HCT116 (cell line): ENCODE data around the gene GSTT2. TPM values are rescaled to one million over a fixed set of nuclear protein-coding genes. Genes with fewer than 3 reads are reported as not detected.
"Not testable (repeated sequence)": the region's sequence is repeated elsewhere in the genome, so short reads cannot be mapped to it uniquely, and the experiment has no call there.

Experiments
- ATAC-seq: fragments of 200-7000 bp; cut with Tn5 transposase; 2 replicates; pipeline ENCODE4 v1.9.1; 2020; ENCODE audit warnings: mild to moderate bottlenecking, moderate library complexity
- BruUV-seq: library from RNA; stranded (reverse); fragments of 400-500 nt; replicated peaks from 2 replicates; lab custom pipeline; 2021; lab: Mats Ljungman, UMichigan
- CTCF ChIA-PET: fragments of 300-600 bp; sonication (Branson Sonifier 250); formaldehyde crosslinking; loops from one replicate; lab custom pipeline; 2021; ENCODE audit warnings: antibody characterized with exemption; lab: Charles Lee
- POLR2A ChIA-PET: fragments of 300-600, 350-600 bp; sonication (Branson Sonifier 250); formaldehyde crosslinking; loops from one replicate; lab custom pipeline; 2021; ENCODE audit warnings: antibody characterized with exemption; lab: Charles Lee
- RAD21 ChIA-PET, 2 experiments: fragments of 300-600 bp; sonication (Branson Sonifier 250); formaldehyde crosslinking; loops; one replicate each; lab custom pipeline; 2023; ENCODE audit warnings: low total read pairs in 2 of 2; ENCODE audit not compliant: uncharacterized antibody in 2 of 2, unreplicated experiment in 2 of 2, low non-redundant PET in 1 of 2; lab: Charles Lee
- DNase-seq: peaks from one replicate; pipeline ENCODE4 v3.0.0-alpha.2; 2010; ENCODE audit warnings: low read depth, low spot score
- H2AFZ ChIP-seq: fragments of 200-600 bp; shearing (Covaris generic), sonication (generic); 2 replicates; pipeline ENCODE4 v1.6.1; 2017; ENCODE audit warnings: low read depth, mixed run types, mixed read lengths, antibody characterized with exemption, low read length; ENCODE audit not compliant: poor library complexity, severe bottlenecking
- H3K27ac ChIP-seq: 2 replicates; pipeline ENCODE4 v1.5.1; 2012; ENCODE audit warnings: low read depth, low read length
- H3K27me3 ChIP-seq: fragments of 200-600 bp; sonication (generic); 2 replicates; pipeline ENCODE4 v1.6.1; 2016; ENCODE audit warnings: mixed run types, low read length, mixed read lengths; ENCODE audit not compliant: insufficient read depth
- H3K36me3 ChIP-seq, 2 experiments: fragments of 200-500 bp in 1 of 2; fragments of 200-600 bp in 1 of 2; sonication (Bioruptor generic) in 1 of 2; sonication (generic) in 1 of 2; 2 replicates each; pipeline versions ENCODE4 v1.5.1 to v1.6.1; 2014 to 2016; ENCODE audit warnings: low read length in 2 of 2, inconsistent platforms in 1 of 2, mixed read lengths in 1 of 2, mixed run types in 1 of 2; ENCODE audit not compliant: insufficient read depth in 2 of 2, control insufficient read depth in 1 of 2
- H3K4me1 ChIP-seq, 2 experiments: fragments of 200-600 bp in 1 of 2; sonication (generic) in 1 of 2; 2 replicates each; pipeline versions ENCODE4 v1.5.1 to v1.6.1; 2012 to 2017; ENCODE audit warnings: low read length in 2 of 2, inconsistent platforms in 1 of 2, mild to moderate bottlenecking in 1 of 2, mixed read lengths in 1 of 2, mixed run types in 1 of 2, moderate library complexity in 1 of 2; ENCODE audit not compliant: insufficient read depth in 2 of 2, control insufficient read depth in 1 of 2
- H3K4me2 ChIP-seq: fragments of 200-600 bp; sonication (generic); 2 replicates; pipeline ENCODE4 v1.6.1; 2017; ENCODE audit warnings: mixed run types, low read length, mixed read lengths
- H3K4me3 ChIP-seq, 2 experiments: fragments of 200-600 bp in 1 of 2; sonication (generic) in 1 of 2; replicated peaks in 1 of 2; 2 replicates each; pipeline ENCODE4 v1.5.1; 2011 to 2016; ENCODE audit warnings: low read length in 2 of 2, control low read depth in 1 of 2, low read depth in 1 of 2, mild to moderate bottlenecking in 1 of 2, mixed read lengths in 1 of 2, mixed run types in 1 of 2
- H3K79me2 ChIP-seq: fragments of 200-600 bp; sonication (generic); 2 replicates; pipeline ENCODE4 v1.6.1; 2017; ENCODE audit warnings: mild to moderate bottlenecking, mixed run types, low read length, moderate library complexity, mixed read lengths; ENCODE audit not compliant: insufficient read depth
- H3K9ac ChIP-seq: fragments of 200-600 bp; sonication (generic); 2 replicates; pipeline ENCODE4 v1.6.1; 2016; ENCODE audit warnings: low read length, mixed read lengths
- H3K9me2 ChIP-seq: fragments of 200-600 bp; sonication (generic), shearing (Covaris generic); 2 replicates; pipeline ENCODE4 v1.6.1; 2017; ENCODE audit warnings: mixed run types, mild to moderate bottlenecking, moderate library complexity; ENCODE audit not compliant: insufficient read depth
- H3K9me3 ChIP-seq, 2 experiments: fragments of 200-500 bp in 1 of 2; fragments of 200-600 bp in 1 of 2; sonication (Bioruptor generic) in 1 of 2; sonication (generic) in 1 of 2; 2 replicates each; pipeline ENCODE4 v1.6.1; 2014 to 2017; ENCODE audit warnings: low read length in 2 of 2, mixed read lengths in 2 of 2, inconsistent platforms in 1 of 2, low read depth in 1 of 2, mild to moderate bottlenecking in 1 of 2, mixed run types in 1 of 2, moderate library complexity in 1 of 2; ENCODE audit not compliant: control insufficient read depth in 1 of 2, insufficient read depth in 1 of 2
- H4K20me1 ChIP-seq: fragments of 200-600 bp; sonication (generic), shearing (Covaris generic); 2 replicates; pipeline ENCODE4 v1.6.1; 2017; ENCODE audit warnings: mixed run types, mild to moderate bottlenecking, moderate library complexity; ENCODE audit not compliant: insufficient read depth
- FOSL1 ChIP-seq: IDR thresholded peaks from 2 replicates; pipeline ENCODE4 v1.6.1; 2012; ENCODE audit warnings: low read depth
- POLR2AphosphoS5 ChIP-seq: IDR thresholded peaks from 2 replicates; pipeline ENCODE4 v1.6.1; 2011; ENCODE audit warnings: mild to moderate bottlenecking, low read depth, low read length, moderate library complexity
- SIN3A ChIP-seq: IDR thresholded peaks from 2 replicates; pipeline ENCODE4 v1.6.1; 2012; ENCODE audit warnings: low read depth
- SRF ChIP-seq: IDR thresholded peaks from 2 replicates; pipeline ENCODE4 v1.6.1; 2012; ENCODE audit warnings: low read depth
- YY1 ChIP-seq: IDR thresholded peaks from 2 replicates; pipeline ENCODE4 v1.6.1; 2011; ENCODE audit warnings: low read length, low read depth, moderate library complexity, mild to moderate bottlenecking; ENCODE audit not compliant: insufficient replicate concordance; ENCODE audit errors: extremely low read depth
- ZFX ChIP-seq: fragments of 450-650 bp; IDR thresholded peaks from 2 replicates; pipeline ENCODE4 v1.6.1; 2017
- intact Hi-C: fragments of 100-400 bp; cut with micrococcal nuclease; formaldehyde crosslinking; loops from 2 replicates; pipeline ENCODE4 v1.10.0; 2022
- total RNA-seq: library from RNA; stranded (reverse); gene quantifications from one replicate; pipeline ENCODE4 v1.2.1, GENCODE V29; 2021; ENCODE audit not compliant: unreplicated experiment
- TF ChIP-seq, protein P1 (sequence below): IDR thresholded peaks from 2 replicates; pipeline ENCODE4 v1.6.1; 2011; ENCODE audit warnings: mild to moderate bottlenecking, low read length, moderate library complexity; ENCODE audit not compliant: insufficient replicate concordance; ENCODE audit errors: extremely low read depth
- TF ChIP-seq, protein P2 (sequence below): IDR thresholded peaks from 2 replicates; pipeline ENCODE4 v1.6.1; 2012
- TF ChIP-seq, protein P3 (sequence below): IDR thresholded peaks from 2 replicates; pipeline ENCODE4 v1.6.1; 2012; ENCODE audit warnings: low read depth

GSTT2 gene
- total RNA-seq, 1 experiment from 2014 or later = 5.1 TPM

DNA sequence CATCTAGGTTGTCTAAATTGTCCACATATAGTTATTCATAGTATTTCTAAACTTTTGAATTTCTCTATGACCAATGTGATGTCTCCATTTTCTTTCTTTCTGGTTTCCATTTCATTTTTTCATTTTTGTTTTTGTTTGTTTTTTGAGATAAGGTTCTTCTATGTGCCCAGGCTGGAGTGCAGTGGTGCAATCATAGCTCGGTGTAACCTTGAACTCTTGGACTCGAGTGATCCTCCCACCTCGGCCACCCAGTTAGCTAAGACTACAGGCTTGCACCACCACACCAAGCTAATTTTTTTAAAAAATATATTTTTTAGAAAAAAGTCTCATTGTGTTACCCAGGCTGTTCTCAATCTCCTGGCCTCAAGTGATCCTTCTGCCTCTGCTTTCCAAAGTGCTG, 17.2 kb downstream of the GSTT2 start:
- RAD21 ChIA-PET = no interaction called here
- CTCF ChIA-PET = no interaction called here
- Histone ChIP-seq H3K4me2 (no peak overlapping the region), H3K4me3 (no peak overlapping the region), H3K27me3 (no peaks in the 10 kb centered on the region), H3K9ac (no peak overlapping the region), H3K9me2 (no peaks in the 10 kb centered on the region), H4K20me1 (no peaks in the 10 kb centered on the region), H3K9me3 (no peaks in the 10 kb centered on the region), H3K79me2 (no peaks in the 10 kb centered on the region), H3K27ac (no peak overlapping the region), H3K4me1 (peaks cover 0 to 11% of the 10 kb centered on the region in 2 experiments; a peak in 2 of 4 replicates), H2AFZ (no peak overlapping the region), H3K36me3 (no peaks in the 10 kb centered on the region)
- TF ChIP-seq YY1 = no peak
- TF ChIP-seq, protein P1, sequence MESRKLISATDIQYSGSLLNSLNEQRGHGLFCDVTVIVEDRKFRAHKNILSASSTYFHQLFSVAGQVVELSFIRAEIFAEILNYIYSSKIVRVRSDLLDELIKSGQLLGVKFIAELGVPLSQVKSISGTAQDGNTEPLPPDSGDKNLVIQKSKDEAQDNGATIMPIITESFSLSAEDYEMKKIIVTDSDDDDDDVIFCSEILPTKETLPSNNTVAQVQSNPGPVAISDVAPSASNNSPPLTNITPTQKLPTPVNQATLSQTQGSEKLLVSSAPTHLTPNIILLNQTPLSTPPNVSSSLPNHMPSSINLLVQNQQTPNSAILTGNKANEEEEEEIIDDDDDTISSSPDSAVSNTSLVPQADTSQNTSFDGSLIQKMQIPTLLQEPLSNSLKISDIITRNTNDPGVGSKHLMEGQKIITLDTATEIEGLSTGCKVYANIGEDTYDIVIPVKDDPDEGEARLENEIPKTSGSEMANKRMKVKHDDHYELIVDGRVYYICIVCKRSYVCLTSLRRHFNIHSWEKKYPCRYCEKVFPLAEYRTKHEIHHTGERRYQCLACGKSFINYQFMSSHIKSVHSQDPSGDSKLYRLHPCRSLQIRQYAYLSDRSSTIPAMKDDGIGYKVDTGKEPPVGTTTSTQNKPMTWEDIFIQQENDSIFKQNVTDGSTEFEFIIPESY = no peak
- no peak for TF ChIP-seq FOSL1
- TF ChIP-seq SIN3A = no peak
- TF ChIP-seq, protein P2, sequence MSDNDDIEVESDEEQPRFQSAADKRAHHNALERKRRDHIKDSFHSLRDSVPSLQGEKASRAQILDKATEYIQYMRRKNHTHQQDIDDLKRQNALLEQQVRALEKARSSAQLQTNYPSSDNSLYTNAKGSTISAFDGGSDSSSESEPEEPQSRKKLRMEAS = no peak
- no peak for TF ChIP-seq POLR2AphosphoS5
- TF ChIP-seq, protein P3, sequence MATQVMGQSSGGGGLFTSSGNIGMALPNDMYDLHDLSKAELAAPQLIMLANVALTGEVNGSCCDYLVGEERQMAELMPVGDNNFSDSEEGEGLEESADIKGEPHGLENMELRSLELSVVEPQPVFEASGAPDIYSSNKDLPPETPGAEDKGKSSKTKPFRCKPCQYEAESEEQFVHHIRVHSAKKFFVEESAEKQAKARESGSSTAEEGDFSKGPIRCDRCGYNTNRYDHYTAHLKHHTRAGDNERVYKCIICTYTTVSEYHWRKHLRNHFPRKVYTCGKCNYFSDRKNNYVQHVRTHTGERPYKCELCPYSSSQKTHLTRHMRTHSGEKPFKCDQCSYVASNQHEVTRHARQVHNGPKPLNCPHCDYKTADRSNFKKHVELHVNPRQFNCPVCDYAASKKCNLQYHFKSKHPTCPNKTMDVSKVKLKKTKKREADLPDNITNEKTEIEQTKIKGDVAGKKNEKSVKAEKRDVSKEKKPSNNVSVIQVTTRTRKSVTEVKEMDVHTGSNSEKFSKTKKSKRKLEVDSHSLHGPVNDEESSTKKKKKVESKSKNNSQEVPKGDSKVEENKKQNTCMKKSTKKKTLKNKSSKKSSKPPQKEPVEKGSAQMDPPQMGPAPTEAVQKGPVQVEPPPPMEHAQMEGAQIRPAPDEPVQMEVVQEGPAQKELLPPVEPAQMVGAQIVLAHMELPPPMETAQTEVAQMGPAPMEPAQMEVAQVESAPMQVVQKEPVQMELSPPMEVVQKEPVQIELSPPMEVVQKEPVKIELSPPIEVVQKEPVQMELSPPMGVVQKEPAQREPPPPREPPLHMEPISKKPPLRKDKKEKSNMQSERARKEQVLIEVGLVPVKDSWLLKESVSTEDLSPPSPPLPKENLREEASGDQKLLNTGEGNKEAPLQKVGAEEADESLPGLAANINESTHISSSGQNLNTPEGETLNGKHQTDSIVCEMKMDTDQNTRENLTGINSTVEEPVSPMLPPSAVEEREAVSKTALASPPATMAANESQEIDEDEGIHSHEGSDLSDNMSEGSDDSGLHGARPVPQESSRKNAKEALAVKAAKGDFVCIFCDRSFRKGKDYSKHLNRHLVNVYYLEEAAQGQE = no peak
- TF ChIP-seq SRF = no peak
- TF ChIP-seq ZFX = no peak
- ATAC-seq (no peak), DNase-seq (no peak)
- POLR2A ChIA-PET = no interaction called here
- intact Hi-C loops = no loop called here
- BruUV-seq = no TSS peak

DNA sequence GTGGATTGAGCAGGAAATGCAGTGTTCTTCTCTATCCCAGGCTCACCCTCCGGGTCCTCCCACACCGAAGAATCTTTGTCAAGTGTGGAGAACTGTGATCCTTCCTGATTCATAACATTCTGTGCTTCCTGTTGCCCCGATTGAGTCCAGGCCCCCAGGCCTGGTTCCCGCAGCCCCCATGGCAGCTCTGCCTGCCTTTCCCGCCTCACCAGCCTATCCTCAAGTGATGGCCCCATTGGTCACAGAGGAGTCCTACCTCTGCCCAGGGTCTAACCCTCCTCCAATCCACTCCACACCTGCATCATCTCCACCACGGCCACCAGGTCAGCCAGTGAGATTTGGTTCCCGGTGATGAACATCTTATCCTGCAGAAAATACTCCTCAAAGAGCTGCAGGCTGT, 19.8 kb downstream of the GSTT2 start:
- H3K9me3 ChIP-seq, H4K20me1 ChIP-seq, H2AFZ ChIP-seq, POLR2A ChIA-PET, BruUV-seq, H3K27ac ChIP-seq, H3K9me2 ChIP-seq, H3K27me3 ChIP-seq, H3K4me3 ChIP-seq, CTCF ChIA-PET, H3K4me2 ChIP-seq, DNase-seq, RAD21 ChIA-PET, ATAC-seq, intact Hi-C loops, H3K36me3 ChIP-seq, H3K79me2 ChIP-seq, H3K9ac ChIP-seq: not testable (repeated sequence)
- peaks cover 0 to 12% of the 10 kb centered on the region in 2 experiments; a peak in 2 of 4 replicates for H3K4me1 ChIP-seq
